ENCODE results near the gene PVALB.
A peak's percentile ranks its signal among the peaks of the same experiment; 100 is the strongest.

Gene PVALB

GRCh38 chr22:36781656-36782627 lies 34.9 kb downstream of the PVALB start:
- CTCF ChIA-PET = interaction anchor here (0.6 to 15.8 kb wide), 26 partner anchors 8 to 709 kb away, joined by 3 to 181 read pairs (median 3); no protein-coding TSS in a partner anchor
- no peak for DNase-seq (ENCODE audit: low read depth, low spot score)
- POLR2A ChIA-PET = no interaction called here
- no peak overlapping the region for H3K4me3 ChIP-seq (ENCODE audit: low read depth, low read length)
- TF ChIP-seq CTCF (IDR thresholded peaks at IDR 0.05; ENCODE audit: insufficient read depth, low read length, missing control alignments) = peak; percentile 96

- CTCF ChIA-PET = interaction anchor here (1.0 to 15.8 kb wide), 3 partner anchors 17 to 201 kb away, joined by 3 to 181 read pairs (median 176); no protein-coding TSS in a partner anchor
- no peak for TF ChIP-seq CTCF (IDR thresholded peaks at IDR 0.05; ENCODE audit: insufficient read depth, low read length, missing control alignments)
- POLR2A ChIA-PET = no interaction called here
- no peak for DNase-seq (ENCODE audit: low read depth, low spot score)
- no peak overlapping the region for H3K4me3 ChIP-seq (ENCODE audit: low read depth, low read length)
These were observed 38.8 kb downstream of the PVALB start for GRCh38 chr22:36778020-36778419.

GRCh38 chr22:36776722-36777121 lies 40.1 kb downstream of the PVALB start:
- H3K4me3 ChIP-seq (ENCODE audit: low read depth, low read length) = peak overlapping the region; percentile 43
- ChIA-PET POLR2A (interaction anchor here (1.1 kb wide), 2 partner anchors 19 to 247 kb away, joined by 3 read pairs; partner anchors contain the start of gene EIF3D), CTCF (interaction anchor here (1.1 to 15.8 kb wide), 10 partner anchors 8 to 484 kb away, joined by 4 to 181 read pairs (median 14); partner anchors contain the start of gene FOXRED2)
- no peak for DNase-seq (ENCODE audit: low read depth, low spot score)
- TF ChIP-seq CTCF (IDR thresholded peaks at IDR 0.05; ENCODE audit: insufficient read depth, low read length, missing control alignments) = no peak

GRCh38 chr22:36775964-36776669 lies 40.7 kb downstream of the PVALB start, which contains the start of gene IFT27:
Gene IFT27 (minus strand): TSS chr22:36776119. CDS start chr22:36775707, 412 bp downstream.
- DNase-seq (ENCODE audit: low read depth, low spot score) = peak; percentile 100
- POLR2A ChIA-PET = interaction anchor here (0.5 to 1.1 kb wide), 6 partner anchors 10 to 265 kb away, joined by 3 to 7 read pairs (median 4); partner anchors contain the start of gene EIF3D
- no peak for TF ChIP-seq CTCF (IDR thresholded peaks at IDR 0.05; ENCODE audit: insufficient read depth, low read length, missing control alignments)
- H3K4me3 ChIP-seq (ENCODE audit: low read depth, low read length) = peak within 1 kb of the TSS; percentile 88
- CTCF ChIA-PET = interaction anchor here (1.1 to 15.8 kb wide), 12 partner anchors 8 to 484 kb away, joined by 4 to 181 read pairs (median 11); partner anchors contain the start of gene FOXRED2

GRCh38 chr22:36775586-36775963 lies 41.3 kb downstream of the PVALB start:
- DNase-seq (ENCODE audit: low read depth, low spot score) = no peak
- POLR2A ChIA-PET = interaction anchor here (0.6 to 1.1 kb wide), 4 partner anchors 18 to 246 kb away, joined by 3 to 5 read pairs (median 3); partner anchors contain the start of gene EIF3D
- peak overlapping the region; percentile 88 for H3K4me3 ChIP-seq (ENCODE audit: low read depth, low read length)
- CTCF ChIA-PET = interaction anchor here (1.1 to 15.8 kb wide), 14 partner anchors 9 to 485 kb away, joined by 3 to 181 read pairs (median 8); partner anchors contain the start of gene FOXRED2
- no peak for TF ChIP-seq CTCF (IDR thresholded peaks at IDR 0.05; ENCODE audit: insufficient read depth, low read length, missing control alignments)
